ENCODE results near the gene PRPF39.

DNA sequence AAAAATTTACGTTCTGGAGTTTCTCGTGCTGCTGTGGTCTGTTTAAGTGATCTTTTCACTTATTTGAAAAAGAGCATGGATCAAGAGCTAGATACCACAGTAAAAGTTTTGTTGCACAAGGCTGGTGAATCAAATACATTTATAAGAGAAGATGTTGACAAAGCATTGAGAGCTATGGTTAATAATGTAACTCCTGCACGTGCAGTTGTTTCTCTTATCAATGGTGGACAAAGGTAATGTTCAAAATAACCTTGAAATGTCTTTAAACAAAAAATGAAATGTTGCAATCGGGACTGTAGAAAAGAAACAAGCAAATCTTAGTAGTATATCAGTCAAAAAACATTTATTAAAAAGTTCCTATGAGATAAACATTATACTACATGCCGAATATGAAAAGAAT is 39.3 kb upstream of the PRPF39 start:
- TF ChIP-seq, protein P1, sequence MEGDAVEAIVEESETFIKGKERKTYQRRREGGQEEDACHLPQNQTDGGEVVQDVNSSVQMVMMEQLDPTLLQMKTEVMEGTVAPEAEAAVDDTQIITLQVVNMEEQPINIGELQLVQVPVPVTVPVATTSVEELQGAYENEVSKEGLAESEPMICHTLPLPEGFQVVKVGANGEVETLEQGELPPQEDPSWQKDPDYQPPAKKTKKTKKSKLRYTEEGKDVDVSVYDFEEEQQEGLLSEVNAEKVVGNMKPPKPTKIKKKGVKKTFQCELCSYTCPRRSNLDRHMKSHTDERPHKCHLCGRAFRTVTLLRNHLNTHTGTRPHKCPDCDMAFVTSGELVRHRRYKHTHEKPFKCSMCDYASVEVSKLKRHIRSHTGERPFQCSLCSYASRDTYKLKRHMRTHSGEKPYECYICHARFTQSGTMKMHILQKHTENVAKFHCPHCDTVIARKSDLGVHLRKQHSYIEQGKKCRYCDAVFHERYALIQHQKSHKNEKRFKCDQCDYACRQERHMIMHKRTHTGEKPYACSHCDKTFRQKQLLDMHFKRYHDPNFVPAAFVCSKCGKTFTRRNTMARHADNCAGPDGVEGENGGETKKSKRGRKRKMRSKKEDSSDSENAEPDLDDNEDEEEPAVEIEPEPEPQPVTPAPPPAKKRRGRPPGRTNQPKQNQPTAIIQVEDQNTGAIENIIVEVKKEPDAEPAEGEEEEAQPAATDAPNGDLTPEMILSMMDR (IDR thresholded peaks at IDR 0.05): no peak
- TF ChIP-seq EZH2phosphoT487 (IDR thresholded peaks at IDR 0.05): no peak
